ENCODE measurements around the gene HGS. TPM values are rescaled to one million over a fixed set of nuclear protein-coding genes. Genes with fewer than 3 reads are reported as not detected.

The HGS gene
- total and polyA plus RNA-seq, 2 of the 13 experiments (the other 11 are each of a cell fraction or from before 2014, with no cell fraction given): 73.3 to 78.1 TPM

DNA sequence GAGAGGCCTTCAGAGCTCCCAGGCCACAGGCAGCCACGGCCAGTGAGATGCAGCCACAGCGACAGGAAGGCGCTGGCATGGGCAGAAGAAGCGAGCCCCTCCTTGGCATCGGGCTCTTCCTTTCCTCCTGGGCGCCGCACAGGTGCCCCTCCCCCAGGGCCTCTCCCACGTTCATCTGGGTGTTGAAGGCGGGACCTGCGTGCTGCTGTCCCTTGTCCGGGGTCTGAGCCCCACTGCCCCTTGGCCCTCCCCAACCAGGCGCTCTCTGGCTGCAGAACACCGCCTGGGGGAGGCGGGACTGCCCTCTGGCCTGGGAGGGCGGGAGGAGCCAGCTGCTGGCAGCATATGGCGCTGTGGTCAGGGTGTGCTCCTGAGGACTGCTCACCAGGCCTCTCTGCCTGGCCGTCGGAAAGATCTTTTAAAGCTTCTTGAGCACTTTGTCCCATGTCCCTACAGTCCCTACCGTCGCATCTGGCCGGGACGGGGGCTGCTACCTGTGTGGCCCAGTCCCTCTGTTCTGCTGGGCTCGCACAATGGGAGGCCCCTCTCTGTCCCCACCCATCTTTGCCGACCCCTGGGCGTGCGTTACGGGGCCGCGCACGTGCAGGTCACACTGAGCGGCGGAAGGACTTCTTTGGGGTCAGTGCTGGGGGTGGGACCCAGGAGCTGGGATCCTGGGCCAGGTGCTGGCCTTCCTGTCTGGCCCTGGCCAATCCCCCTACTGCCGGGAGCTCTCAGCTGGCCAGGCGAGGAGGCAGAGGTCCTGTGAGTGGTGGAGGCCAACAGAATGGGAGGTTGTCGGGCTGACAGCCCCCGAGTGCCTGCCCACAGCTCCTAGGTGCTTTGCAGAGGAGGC is 30.0 kb downstream of the HGS start (continued):
- TF ChIP-seq, protein P1, sequence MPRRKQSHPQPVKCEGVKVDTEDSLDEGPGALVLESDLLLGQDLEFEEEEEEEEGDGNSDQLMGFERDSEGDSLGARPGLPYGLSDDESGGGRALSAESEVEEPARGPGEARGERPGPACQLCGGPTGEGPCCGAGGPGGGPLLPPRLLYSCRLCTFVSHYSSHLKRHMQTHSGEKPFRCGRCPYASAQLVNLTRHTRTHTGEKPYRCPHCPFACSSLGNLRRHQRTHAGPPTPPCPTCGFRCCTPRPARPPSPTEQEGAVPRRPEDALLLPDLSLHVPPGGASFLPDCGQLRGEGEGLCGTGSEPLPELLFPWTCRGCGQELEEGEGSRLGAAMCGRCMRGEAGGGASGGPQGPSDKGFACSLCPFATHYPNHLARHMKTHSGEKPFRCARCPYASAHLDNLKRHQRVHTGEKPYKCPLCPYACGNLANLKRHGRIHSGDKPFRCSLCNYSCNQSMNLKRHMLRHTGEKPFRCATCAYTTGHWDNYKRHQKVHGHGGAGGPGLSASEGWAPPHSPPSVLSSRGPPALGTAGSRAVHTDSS (CRISPR knock-in tag; conservative IDR thresholded peaks at IDR 0.05): no peak
- TF ChIP-seq KLF9 (CRISPR knock-in tag; IDR thresholded peaks at IDR 0.05; ENCODE audit: low read depth) (no peak; the same call in 1 of the 2 replicates), ZNF609 (CRISPR knock-in tag; IDR thresholded peaks at IDR 0.05; ENCODE audit: borderline replicate concordance) (peak; percentile 79), AKAP8 (CRISPR knock-in tag; IDR thresholded peaks at IDR 0.05) (peak; percentile 95), NR2C2 (CRISPR knock-in tag; IDR thresholded peaks at IDR 0.05; ENCODE audit: borderline replicate concordance) (peak; percentile 99), FOSL2 (CRISPR knock-in tag; IDR thresholded peaks at IDR 0.05) (0 out of 2 replicates have a peak, but pooled peaks have one; percentile 5), ZNF292 (CRISPR knock-in tag; IDR thresholded peaks at IDR 0.05; ENCODE audit: borderline replicate concordance, low read depth) (peak; percentile 92), ZNF180 (CRISPR knock-in tag; IDR thresholded peaks at IDR 0.05; ENCODE audit: borderline replicate concordance, low read depth) (no peak), NFE2L1 (CRISPR knock-in tag; IDR thresholded peaks at IDR 0.05; ENCODE audit: borderline replicate concordance) (0 out of 2 replicates have a peak, but pooled peaks have one; percentile 8), TOPORS (CRISPR knock-in tag; IDR thresholded peaks at IDR 0.05) (0 out of 2 replicates have a peak, but pooled peaks have one; percentile 42), IRF9 (CRISPR knock-in tag; IDR thresholded peaks at IDR 0.05; ENCODE audit: borderline replicate concordance) (peak; percentile 80; the same call in 1 of the 2 replicates), MBNL3 (CRISPR knock-in tag; conservative IDR thresholded peaks at IDR 0.05) (no peak), U2AF2 (IDR thresholded peaks at IDR 0.05; ENCODE audit: low read depth, low read length) (no peak), ZNF160 (CRISPR knock-in tag; IDR thresholded peaks at IDR 0.05) (peak; percentile 78), POLR2A (IDR thresholded peaks at IDR 0.05; ENCODE audit: insufficient read depth in 1 of 2, low read depth in 2 of 2, low read length in 2 of 2) (peak in 1 of 2 experiments; percentile 61; a peak in 1 of 4 replicates), ZFP82 (CRISPR knock-in tag; IDR thresholded peaks at IDR 0.05; ENCODE audit: borderline replicate concordance) (no peak; the same call in 1 of the 2 replicates), HOXA7 (CRISPR knock-in tag; IDR thresholded peaks at IDR 0.05) (0 out of 2 replicates have a peak, but pooled peaks have one; percentile 56), YEATS2 (CRISPR knock-in tag; IDR thresholded peaks at IDR 0.05; ENCODE audit: borderline replicate concordance) (peak; percentile 83; the same call in 1 of the 2 replicates)
- TF ChIP-seq, protein P2, sequence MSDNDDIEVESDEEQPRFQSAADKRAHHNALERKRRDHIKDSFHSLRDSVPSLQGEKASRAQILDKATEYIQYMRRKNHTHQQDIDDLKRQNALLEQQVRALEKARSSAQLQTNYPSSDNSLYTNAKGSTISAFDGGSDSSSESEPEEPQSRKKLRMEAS (IDR thresholded peaks at IDR 0.05): peak; percentile 94
- TF ChIP-seq, protein P3, sequence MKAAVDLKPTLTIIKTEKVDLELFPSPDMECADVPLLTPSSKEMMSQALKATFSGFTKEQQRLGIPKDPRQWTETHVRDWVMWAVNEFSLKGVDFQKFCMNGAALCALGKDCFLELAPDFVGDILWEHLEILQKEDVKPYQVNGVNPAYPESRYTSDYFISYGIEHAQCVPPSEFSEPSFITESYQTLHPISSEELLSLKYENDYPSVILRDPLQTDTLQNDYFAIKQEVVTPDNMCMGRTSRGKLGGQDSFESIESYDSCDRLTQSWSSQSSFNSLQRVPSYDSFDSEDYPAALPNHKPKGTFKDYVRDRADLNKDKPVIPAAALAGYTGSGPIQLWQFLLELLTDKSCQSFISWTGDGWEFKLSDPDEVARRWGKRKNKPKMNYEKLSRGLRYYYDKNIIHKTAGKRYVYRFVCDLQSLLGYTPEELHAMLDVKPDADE (CRISPR knock-in tag; IDR thresholded peaks at IDR 0.05): no peak
